GM12878 (cell line): ENCODE results near the gene CHMP3. TPM values are rescaled to one million over a fixed set of nuclear protein-coding genes. Genes with fewer than 3 reads are reported as not detected.

Experiments used
- ATAC-seq: fragments of 200-7000 bp; cut with Tn5 transposase; 3 replicates; pipeline ENCODE4 v1.9.1; 2020; ENCODE audit warnings: mild to moderate bottlenecking, moderate library complexity
- BruUV-seq: library from RNA; stranded (reverse); fragments of 400-500 nt; replicated peaks from 2 replicates; lab custom pipeline; 2021; lab: Mats Ljungman, UMichigan
- CTCF ChIA-PET: fragments of 300-600 bp; sonication (Branson Sonifier 250); formaldehyde crosslinking; extraction: SDS; loops from one replicate; lab custom pipeline; 2021; ENCODE audit warnings: inconsistent platforms; lab: Yijun Ruan, JAX
- POLR2A ChIA-PET: fragments of 350-600 bp; formaldehyde crosslinking; extraction: SDS; loops from one replicate; lab custom pipeline; 2021; ENCODE audit warnings: inconsistent platforms; lab: Charles Lee
- RAD21 ChIA-PET: fragments of 300-600 bp; sonication (Branson Sonifier 250); formaldehyde crosslinking; loops from one replicate; lab custom pipeline; 2023; ENCODE audit warnings: antibody characterized with exemption; ENCODE audit not compliant: unreplicated experiment; lab: Charles Lee
- SMC1A ChIA-PET: fragments of 300-600 bp; sonication (Branson Sonifier 250); formaldehyde crosslinking; loops from one replicate; lab custom pipeline; 2023; ENCODE audit not compliant: unreplicated experiment, uncharacterized antibody; lab: Charles Lee
- DNase-seq: peaks from one replicate; pipeline ENCODE4 v3.0.0-alpha.2; 2011; ENCODE audit warnings: low read depth, low spot score
- FAIRE-seq: peaks from 3 replicates; lab custom pipeline; 2011; peaks lifted over from hg19 to GRCh38; lab: Jason Lieb, UNC
- H2AFZ ChIP-seq: 2 replicates; pipeline ENCODE4 v1.6.0; 2011; ENCODE audit warnings: low read depth, low read length, control low read depth; ENCODE audit not compliant: control insufficient read depth
- H3K27ac ChIP-seq: 2 replicates; pipeline ENCODE4 v1.5.1; 2011; ENCODE audit warnings: control low read depth; ENCODE audit not compliant: control insufficient read depth, insufficient read depth
- H3K27me3 ChIP-seq, 2 experiments: replicated peaks in 1 of 2; 2 replicates each; pipeline versions ENCODE4 v1.6.0 to v1.6.1; 2011; ENCODE audit warnings: low read length in 1 of 2; ENCODE audit not compliant: control insufficient read depth in 2 of 2, insufficient read depth in 2 of 2
- H3K36me3 ChIP-seq, 2 experiments: 2 replicates each; pipeline ENCODE4 v1.5.1; 2011; ENCODE audit warnings: low read length in 1 of 2; ENCODE audit not compliant: control insufficient read depth in 2 of 2, insufficient read depth in 2 of 2
- H3K4me1 ChIP-seq: 2 replicates; pipeline ENCODE4 v1.6.1; 2011; ENCODE audit warnings: mild to moderate bottlenecking, low read length, moderate library complexity, mixed read lengths; ENCODE audit not compliant: control insufficient read depth, insufficient read depth
- H3K4me2 ChIP-seq: 2 replicates; pipeline ENCODE4 v1.6.0; 2011; ENCODE audit warnings: control low read depth; ENCODE audit not compliant: control insufficient read depth, insufficient read depth
- H3K4me3 ChIP-seq: fragments of 200-600 bp; sonication (generic); 2 replicates; pipeline ENCODE4 v1.5.1; 2016
- H3K79me2 ChIP-seq: 2 replicates; pipeline ENCODE4 v1.6.0; 2011; ENCODE audit warnings: low read length; ENCODE audit not compliant: control insufficient read depth, insufficient read depth
- H3K9ac ChIP-seq: 2 replicates; pipeline ENCODE4 v1.8.0; 2011; ENCODE audit warnings: low read length, control low read depth, mixed read lengths; ENCODE audit not compliant: control insufficient read depth, insufficient read depth
- H3K9me3 ChIP-seq: replicated peaks from 3 replicates; pipeline ENCODE4 v1.5.1; 2011; ENCODE audit warnings: mild to moderate bottlenecking, low read length; ENCODE audit not compliant: control insufficient read depth, insufficient read depth
- H4K20me1 ChIP-seq: 2 replicates; pipeline ENCODE4 v1.6.0; 2011; ENCODE audit not compliant: control insufficient read depth, insufficient read depth
- ELK1 ChIP-seq: IDR thresholded peaks from 2 replicates; pipeline ENCODE4 v1.6.1; 2012; ENCODE audit warnings: low read depth, low read length, improper control_type of control experiment
- FOXK2 ChIP-seq: fragments of 450-650 bp; IDR thresholded peaks from 2 replicates; pipeline ENCODE4 v1.6.1; 2017; ENCODE audit warnings: mild to moderate bottlenecking, moderate library complexity
- FOXM1 ChIP-seq: IDR thresholded peaks from 2 replicates; pipeline ENCODE4 v1.6.1; 2012; ENCODE audit warnings: low read depth, mild to moderate bottlenecking, inconsistent platforms, low read length, moderate library complexity
- GABPA ChIP-seq: IDR thresholded peaks from 2 replicates; pipeline ENCODE4 v1.6.1; 2014; ENCODE audit warnings: antibody characterized with exemption, low read depth, mild to moderate bottlenecking, inconsistent platforms
- IKZF2 ChIP-seq, 2 experiments: fragments of 450-650 bp; IDR thresholded peaks; 2 replicates each; pipeline ENCODE4 v1.6.1; 2017; ENCODE audit warnings: mild to moderate bottlenecking in 2 of 2, moderate library complexity in 2 of 2
- JUNB ChIP-seq: IDR thresholded peaks from 2 replicates; pipeline ENCODE4 v1.6.1; 2016; ENCODE audit warnings: antibody characterized with exemption, mild to moderate bottlenecking
- KDM1A ChIP-seq: fragments of 200-600 bp; sonication (generic); IDR thresholded peaks from 2 replicates; pipeline ENCODE4 v1.6.1; 2016; ENCODE audit warnings: borderline replicate concordance
- MYC ChIP-seq: IDR thresholded peaks from 2 replicates; pipeline ENCODE4 v1.6.1; 2011; ENCODE audit warnings: mild to moderate bottlenecking, low read length, moderate library complexity, inconsistent platforms; ENCODE audit not compliant: insufficient read depth, insufficient replicate concordance, insufficient read length, severe bottlenecking
- PML ChIP-seq: IDR thresholded peaks from 2 replicates; pipeline ENCODE4 v1.6.1; 2012; ENCODE audit warnings: low read length, inconsistent platforms
- SMC3 ChIP-seq: IDR thresholded peaks from 2 replicates; pipeline ENCODE4 v1.6.1; 2011; ENCODE audit warnings: low read length, improper control_type of control experiment, borderline replicate concordance
- SREBF1 ChIP-seq: IDR thresholded peaks from 2 replicates; pipeline ENCODE4 v1.6.1; 2012; ENCODE audit warnings: mild to moderate bottlenecking, low read length
- YY1 ChIP-seq: IDR thresholded peaks from 2 replicates; pipeline ENCODE4 v1.6.1; 2011; ENCODE audit warnings: low read depth, mild to moderate bottlenecking, low read length
- WGBS: methylation state at CpG from one replicate; pipeline ENCODE4 v1.1.6; 2016; ENCODE audit warnings: low lambda C conversion rate; ENCODE audit not compliant: insufficient replicate concordance, insufficient coverage; ENCODE audit errors: missing lambda C conversion rate; 5-methylcytosine and 5-hydroxymethylcytosine counted together
- in situ Hi-C: fragments of 300-500 bp; cut with MboI; formaldehyde crosslinking; loops from 9 replicates; pipeline ENCODE4 v1.14.3; 2018; ENCODE audit warnings: mixed read lengths
- intact Hi-C: fragments of 100-400 bp; cut with micrococcal nuclease; formaldehyde crosslinking; loops from one replicate; pipeline ENCODE4 v1.14.2; 2022; ENCODE audit not compliant: unreplicated experiment
- polyA plus RNA-seq, 11 experiments: library from polyadenylated mRNA; depleted of rRNA in 4 of 11; unstranded in 6 of 11; stranded (reverse) in 5 of 11; fragments of >200 nt; fragmentation: Nextera tagmentation in 4 of 11; fragmentation: Illumina TruSeq in 1 of 11; extraction: Ambion mirVana in 4 of 11; extraction: Trizol in 1 of 11; gene quantifications; 1 replicate in 1 of 11; 2 replicates in 10 of 11; pipeline versions ENCODE4 v1.2.1 to v1.2.3, GENCODE V29; 2011 to 2016; ENCODE audit warnings: inconsistent platforms in 2 of 11, missing spikeins in 2 of 11, low read depth in 1 of 11
- total RNA-seq, 4 experiments: library from RNA; depleted of rRNA in 3 of 4; stranded (reverse); fragments of >200 nt in 3 of 4; fragmentation: Illumina TruSeq in 1 of 4; extraction: Trizol in 1 of 4; gene quantifications; 2 replicates each; pipeline versions ENCODE4 v1.2.1 to v1.2.3, GENCODE V29; 2013 to 2021
- TF ChIP-seq, protein P1 (sequence below): IDR thresholded peaks from 2 replicates; pipeline ENCODE4 v1.6.1; 2011; ENCODE audit warnings: borderline replicate concordance, low read depth, mild to moderate bottlenecking, moderate library complexity, low read length; ENCODE audit not compliant: insufficient read depth, poor library complexity, severe bottlenecking
- TF ChIP-seq, protein P2 (sequence below): IDR thresholded peaks from 2 replicates; pipeline ENCODE4 v1.6.1; 2012; ENCODE audit warnings: low read length, inconsistent platforms
- TF ChIP-seq, protein P3 (sequence below): fragments of 150-350 bp; IDR thresholded peaks from 2 replicates; pipeline ENCODE4 v1.6.1; 2014; ENCODE audit warnings: mild to moderate bottlenecking, low read depth, low read length

CHMP3 gene
- total and polyA plus RNA-seq, 10 of the 15 experiments (the other 5 are each of a cell fraction or from before 2014, with no cell fraction given): 22.5 to 56.8 (median 32.5) TPM

DNA sequence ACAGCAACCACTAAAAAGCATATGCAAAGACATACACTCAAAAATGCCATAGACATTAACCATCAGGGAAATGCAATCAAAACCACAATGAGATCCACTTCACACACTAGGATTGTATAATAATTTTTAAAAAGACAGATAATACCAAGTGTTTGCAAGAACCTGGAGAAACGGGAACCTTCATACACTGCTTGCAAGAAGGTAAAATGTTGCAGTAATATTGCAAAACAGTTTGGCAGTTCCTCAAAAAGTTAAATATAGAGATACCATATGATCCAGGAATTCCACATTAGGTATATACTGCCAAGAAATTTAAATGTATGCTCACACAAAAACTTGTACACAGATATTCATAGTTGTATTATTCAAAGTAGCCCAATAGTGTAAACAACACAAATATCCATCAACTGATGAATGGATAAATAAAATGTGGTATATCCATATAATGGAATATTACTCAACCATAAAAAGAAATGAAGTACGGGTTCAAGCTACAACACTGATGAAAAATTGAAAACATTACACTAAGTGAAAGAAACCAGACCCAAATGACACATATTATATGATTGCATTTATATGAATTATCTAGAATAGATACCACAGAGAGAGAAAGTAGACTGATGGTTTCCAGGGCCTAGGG, 14.7 kb upstream of the CHMP3 start (continued):
- TF ChIP-seq, protein P1, sequence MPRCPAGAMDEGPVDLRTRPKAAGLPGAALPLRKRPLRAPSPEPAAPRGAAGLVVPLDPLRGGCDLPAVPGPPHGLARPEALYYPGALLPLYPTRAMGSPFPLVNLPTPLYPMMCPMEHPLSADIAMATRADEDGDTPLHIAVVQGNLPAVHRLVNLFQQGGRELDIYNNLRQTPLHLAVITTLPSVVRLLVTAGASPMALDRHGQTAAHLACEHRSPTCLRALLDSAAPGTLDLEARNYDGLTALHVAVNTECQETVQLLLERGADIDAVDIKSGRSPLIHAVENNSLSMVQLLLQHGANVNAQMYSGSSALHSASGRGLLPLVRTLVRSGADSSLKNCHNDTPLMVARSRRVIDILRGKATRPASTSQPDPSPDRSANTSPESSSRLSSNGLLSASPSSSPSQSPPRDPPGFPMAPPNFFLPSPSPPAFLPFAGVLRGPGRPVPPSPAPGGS: no peak
- no peak for TF ChIP-seq IKZF2 (IDR thresholded peaks at IDR 0.05)
- TF ChIP-seq, protein P2, sequence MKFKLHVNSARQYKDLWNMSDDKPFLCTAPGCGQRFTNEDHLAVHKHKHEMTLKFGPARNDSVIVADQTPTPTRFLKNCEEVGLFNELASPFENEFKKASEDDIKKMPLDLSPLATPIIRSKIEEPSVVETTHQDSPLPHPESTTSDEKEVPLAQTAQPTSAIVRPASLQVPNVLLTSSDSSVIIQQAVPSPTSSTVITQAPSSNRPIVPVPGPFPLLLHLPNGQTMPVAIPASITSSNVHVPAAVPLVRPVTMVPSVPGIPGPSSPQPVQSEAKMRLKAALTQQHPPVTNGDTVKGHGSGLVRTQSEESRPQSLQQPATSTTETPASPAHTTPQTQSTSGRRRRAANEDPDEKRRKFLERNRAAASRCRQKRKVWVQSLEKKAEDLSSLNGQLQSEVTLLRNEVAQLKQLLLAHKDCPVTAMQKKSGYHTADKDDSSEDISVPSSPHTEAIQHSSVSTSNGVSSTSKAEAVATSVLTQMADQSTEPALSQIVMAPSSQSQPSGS: no peak
- no peak for TF ChIP-seq MYC
- no peak for TF ChIP-seq SREBF1
- TF ChIP-seq, protein P3, sequence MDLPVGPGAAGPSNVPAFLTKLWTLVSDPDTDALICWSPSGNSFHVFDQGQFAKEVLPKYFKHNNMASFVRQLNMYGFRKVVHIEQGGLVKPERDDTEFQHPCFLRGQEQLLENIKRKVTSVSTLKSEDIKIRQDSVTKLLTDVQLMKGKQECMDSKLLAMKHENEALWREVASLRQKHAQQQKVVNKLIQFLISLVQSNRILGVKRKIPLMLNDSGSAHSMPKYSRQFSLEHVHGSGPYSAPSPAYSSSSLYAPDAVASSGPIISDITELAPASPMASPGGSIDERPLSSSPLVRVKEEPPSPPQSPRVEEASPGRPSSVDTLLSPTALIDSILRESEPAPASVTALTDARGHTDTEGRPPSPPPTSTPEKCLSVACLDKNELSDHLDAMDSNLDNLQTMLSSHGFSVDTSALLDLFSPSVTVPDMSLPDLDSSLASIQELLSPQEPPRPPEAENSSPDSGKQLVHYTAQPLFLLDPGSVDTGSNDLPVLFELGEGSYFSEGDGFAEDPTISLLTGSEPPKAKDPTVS: no peak

- Histone ChIP-seq H4K20me1 (no peaks in the 10 kb centered on the region), H3K4me3 (no peak overlapping the region), H3K36me3 (no peaks in the 10 kb centered on the region), H3K9me3 (no peaks in the 10 kb centered on the region), H2AFZ (no peak overlapping the region), H3K4me1 (no peaks in the 10 kb centered on the region), H3K79me2 (no peaks in the 10 kb centered on the region), H3K27me3 (no peaks in the 10 kb centered on the region), H3K4me2 (no peak overlapping the region), H3K27ac (no peak overlapping the region), H3K9ac (no peak overlapping the region)
- POLR2A ChIA-PET: no interaction called here
- DNase-seq (no peak), FAIRE-seq (no peak), ATAC-seq (no peak)
- CTCF ChIA-PET: no interaction called here
- 92% methylated on average over 3 of the region's 3 CpGs for WGBS
- BruUV-seq: no TSS peak
- SMC1A ChIA-PET: no interaction called here
- RAD21 ChIA-PET: no interaction called here
- in situ Hi-C loops (no loop called here), intact Hi-C loops (loop anchor here (5.0 kb wide), 1 partner anchor 42 kb away; no protein-coding TSS in a partner anchor)
- TF ChIP-seq SMC3 (no peak), KDM1A (no peak), FOXM1 (no peak), GABPA (no peak), YY1 (no peak), FOXK2 (no peak), JUNB (no peak), PML (no peak), ELK1 (no peak)
- TF ChIP-seq, protein P2: no peak
Measured at GRCh38 chr2:86570059-86570458, 6.8 kb upstream of the CHMP3 start.
